ENCODE data around the gene TPBGL.

TPBGL gene

DNA sequence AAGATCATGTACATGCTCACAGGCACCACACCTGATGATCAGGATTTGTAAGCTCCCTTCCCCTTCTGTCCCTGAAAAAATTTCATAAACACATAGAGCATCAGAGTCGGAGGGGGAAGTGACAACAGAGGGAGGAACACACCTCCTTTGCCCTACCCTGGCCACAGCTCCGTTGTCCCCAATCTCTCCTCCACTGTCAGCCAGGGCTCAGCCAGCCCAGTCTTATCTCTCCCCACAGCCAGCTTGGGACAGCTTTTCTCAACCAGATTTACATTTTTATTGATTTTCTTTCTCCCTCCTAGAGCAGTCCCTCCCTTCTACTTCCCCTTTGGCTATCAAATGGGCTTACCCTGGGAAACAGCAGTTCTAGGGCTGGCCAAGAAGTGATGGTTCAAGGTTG is 32.1 kb upstream of the TPBGL start:
- Histone ChIP-seq H3K9me3 (ENCODE audit: insufficient read depth, low read length, severe bottlenecking) (no peaks in the 10 kb centered on the region), H3K27me3 (ENCODE audit: insufficient read depth, low read length, poor library complexity) (peaks cover 4% of the 10 kb centered on the region), H3K4me2 (ENCODE audit: insufficient read depth, low read length) (no peak overlapping the region), H3K27ac (ENCODE audit: low read length) (no peak overlapping the region), H2AFZ (ENCODE audit: low read depth, low read length) (no peak overlapping the region), H3K4me3 (ENCODE audit: low read depth in 1 of 2, low read length in 2 of 2) (no peak overlapping the region), H3K36me3 (ENCODE audit: insufficient read depth, low read length) (no peaks in the 10 kb centered on the region), H4K20me1 (ENCODE audit: insufficient read depth, low read length) (peaks cover 8% of the 10 kb centered on the region; the same call in 1 of the 2 replicates), H3K9ac (ENCODE audit: low read depth, low read length) (no peak overlapping the region), H3K4me1 (ENCODE audit: insufficient read depth, low read length) (no peaks in the 10 kb centered on the region), H3K79me2 (ENCODE audit: insufficient read depth, low read length) (no peaks in the 10 kb centered on the region)
- no peak for TF ChIP-seq EZH2 (IDR thresholded peaks at IDR 0.05; ENCODE audit: borderline replicate concordance, low read depth, low read length, severe bottlenecking)
- TF ChIP-seq, protein P1, sequence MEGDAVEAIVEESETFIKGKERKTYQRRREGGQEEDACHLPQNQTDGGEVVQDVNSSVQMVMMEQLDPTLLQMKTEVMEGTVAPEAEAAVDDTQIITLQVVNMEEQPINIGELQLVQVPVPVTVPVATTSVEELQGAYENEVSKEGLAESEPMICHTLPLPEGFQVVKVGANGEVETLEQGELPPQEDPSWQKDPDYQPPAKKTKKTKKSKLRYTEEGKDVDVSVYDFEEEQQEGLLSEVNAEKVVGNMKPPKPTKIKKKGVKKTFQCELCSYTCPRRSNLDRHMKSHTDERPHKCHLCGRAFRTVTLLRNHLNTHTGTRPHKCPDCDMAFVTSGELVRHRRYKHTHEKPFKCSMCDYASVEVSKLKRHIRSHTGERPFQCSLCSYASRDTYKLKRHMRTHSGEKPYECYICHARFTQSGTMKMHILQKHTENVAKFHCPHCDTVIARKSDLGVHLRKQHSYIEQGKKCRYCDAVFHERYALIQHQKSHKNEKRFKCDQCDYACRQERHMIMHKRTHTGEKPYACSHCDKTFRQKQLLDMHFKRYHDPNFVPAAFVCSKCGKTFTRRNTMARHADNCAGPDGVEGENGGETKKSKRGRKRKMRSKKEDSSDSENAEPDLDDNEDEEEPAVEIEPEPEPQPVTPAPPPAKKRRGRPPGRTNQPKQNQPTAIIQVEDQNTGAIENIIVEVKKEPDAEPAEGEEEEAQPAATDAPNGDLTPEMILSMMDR (IDR thresholded peaks at IDR 0.05; ENCODE audit: borderline replicate concordance, extremely low read depth, low read length, poor library complexity, severe bottlenecking): no peak
- DNase-seq: no peak
- no peak for ATAC-seq (ENCODE audit: insufficient read depth, low read depth)

DNA sequence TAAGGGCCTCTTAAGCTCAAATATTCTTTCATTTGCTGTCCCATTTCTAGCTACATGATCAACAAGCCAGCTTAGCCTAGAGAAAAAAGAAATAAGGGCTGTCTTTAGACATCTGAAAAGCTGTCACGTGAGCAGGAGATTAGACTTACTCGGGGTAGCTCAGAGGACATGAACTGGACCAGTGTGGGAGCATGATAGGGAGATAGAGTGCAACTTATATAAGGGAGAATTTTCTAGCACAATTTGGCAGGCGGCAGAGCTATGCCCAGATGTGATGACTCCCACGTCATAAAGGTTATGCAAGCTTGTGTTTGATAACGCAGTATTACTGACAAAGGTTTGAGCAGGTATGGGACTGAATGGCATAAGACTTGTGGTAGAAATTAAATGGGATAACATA is 28.2 kb upstream of the TPBGL start:
- H4K20me1 ChIP-seq (ENCODE audit: insufficient read depth, low read length): no peaks in the 10 kb centered on the region; the same call in 1 of the 2 replicates
- H3K79me2 ChIP-seq (ENCODE audit: insufficient read depth, low read length): no peaks in the 10 kb centered on the region
- H3K36me3 ChIP-seq (ENCODE audit: insufficient read depth, low read length): no peaks in the 10 kb centered on the region
- peaks cover 4% of the 10 kb centered on the region for H3K27me3 ChIP-seq (ENCODE audit: insufficient read depth, low read length, poor library complexity)
- no peak for DNase-seq
- H3K4me3 ChIP-seq (ENCODE audit: low read depth in 1 of 2, low read length in 2 of 2): no peak overlapping the region
- no peak for TF ChIP-seq EZH2 (IDR thresholded peaks at IDR 0.05; ENCODE audit: borderline replicate concordance, low read depth, low read length, severe bottlenecking)
- TF ChIP-seq, protein P1 (IDR thresholded peaks at IDR 0.05; ENCODE audit: borderline replicate concordance, extremely low read depth, low read length, poor library complexity, severe bottlenecking): no peak
- H3K4me1 ChIP-seq (ENCODE audit: insufficient read depth, low read length): no peaks in the 10 kb centered on the region
- ATAC-seq (ENCODE audit: insufficient read depth, low read depth): no peak
- H3K27ac ChIP-seq (ENCODE audit: low read length): no peak overlapping the region
- H2AFZ ChIP-seq (ENCODE audit: low read depth, low read length): no peak overlapping the region
- H3K9me3 ChIP-seq (ENCODE audit: insufficient read depth, low read length, severe bottlenecking): no peaks in the 10 kb centered on the region
- H3K4me2 ChIP-seq (ENCODE audit: insufficient read depth, low read length): no peak overlapping the region
- H3K9ac ChIP-seq (ENCODE audit: low read depth, low read length): no peak overlapping the region

DNA sequence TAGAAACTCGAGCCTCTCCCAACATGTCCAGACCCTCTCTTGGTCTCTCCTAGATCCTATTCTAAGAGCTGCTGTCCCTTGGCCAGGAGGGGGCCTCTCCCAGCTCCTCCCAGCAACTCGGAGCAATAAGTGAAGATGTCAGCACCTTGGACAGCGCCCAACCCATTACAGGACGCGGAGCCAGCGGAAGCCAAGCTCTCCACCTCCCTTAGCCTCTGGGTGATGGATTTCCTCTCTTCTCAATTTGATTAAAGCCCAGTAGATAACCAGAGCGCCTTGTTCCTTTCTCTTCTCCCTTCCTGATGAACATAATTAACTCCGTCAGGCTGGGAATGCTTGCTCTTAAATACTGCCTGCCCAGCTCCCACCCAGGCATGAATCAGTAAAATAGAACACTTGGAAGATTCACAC is 26.2 kb upstream of the TPBGL start:
- Histone ChIP-seq H3K4me1 (ENCODE audit: insufficient read depth, low read length) (no peaks in the 10 kb centered on the region), H3K36me3 (ENCODE audit: insufficient read depth, low read length) (no peaks in the 10 kb centered on the region), H4K20me1 (ENCODE audit: insufficient read depth, low read length) (no peaks in the 10 kb centered on the region), H3K27me3 (ENCODE audit: insufficient read depth, low read length, poor library complexity) (no peaks in the 10 kb centered on the region), H3K4me3 (ENCODE audit: low read depth in 1 of 2, low read length in 2 of 2) (no peak overlapping the region), H3K27ac (ENCODE audit: low read length) (no peak overlapping the region), H3K9me3 (ENCODE audit: insufficient read depth, low read length, severe bottlenecking) (no peaks in the 10 kb centered on the region), H3K4me2 (ENCODE audit: insufficient read depth, low read length) (no peak overlapping the region), H3K79me2 (ENCODE audit: insufficient read depth, low read length) (no peaks in the 10 kb centered on the region), H2AFZ (ENCODE audit: low read depth, low read length) (no peak overlapping the region), H3K9ac (ENCODE audit: low read depth, low read length) (no peak overlapping the region)
- no peak for TF ChIP-seq EZH2 (IDR thresholded peaks at IDR 0.05; ENCODE audit: borderline replicate concordance, low read depth, low read length, severe bottlenecking)
- TF ChIP-seq, protein P1 (IDR thresholded peaks at IDR 0.05; ENCODE audit: borderline replicate concordance, extremely low read depth, low read length, poor library complexity, severe bottlenecking): peak; percentile 69
- peak; percentile 100 for ATAC-seq (ENCODE audit: insufficient read depth, low read depth)
- peak; percentile 87 for DNase-seq

DNA sequence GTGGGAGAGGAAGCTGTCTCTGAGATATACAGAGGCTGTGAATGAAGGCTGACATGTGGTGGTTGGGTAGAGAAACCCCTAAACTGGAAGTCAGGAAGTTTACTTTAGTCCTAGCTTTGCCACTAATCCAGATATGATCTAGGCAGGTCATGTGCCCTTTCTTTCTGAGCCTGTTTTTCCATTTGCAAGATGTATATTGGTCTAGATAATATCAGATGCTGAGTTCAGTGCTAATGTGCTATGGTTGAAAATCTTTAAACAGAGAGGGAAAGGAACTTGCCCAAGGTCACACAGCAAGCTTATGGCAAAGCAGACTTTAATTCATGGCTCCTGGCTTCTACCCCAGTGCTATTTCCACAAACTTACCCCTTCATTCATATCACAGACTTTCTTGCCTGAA is 25.7 kb upstream of the TPBGL start:
- ATAC-seq (ENCODE audit: insufficient read depth, low read depth): no peak
- no peaks in the 10 kb centered on the region for H3K4me1 ChIP-seq (ENCODE audit: insufficient read depth, low read length)
- DNase-seq: no peak
- H4K20me1 ChIP-seq (ENCODE audit: insufficient read depth, low read length): no peaks in the 10 kb centered on the region
- TF ChIP-seq EZH2 (IDR thresholded peaks at IDR 0.05; ENCODE audit: borderline replicate concordance, low read depth, low read length, severe bottlenecking): no peak
- TF ChIP-seq, protein P1 (IDR thresholded peaks at IDR 0.05; ENCODE audit: borderline replicate concordance, extremely low read depth, low read length, poor library complexity, severe bottlenecking): no peak
- no peak overlapping the region for H3K4me2 ChIP-seq (ENCODE audit: insufficient read depth, low read length)
- no peak overlapping the region for H3K27ac ChIP-seq (ENCODE audit: low read length)
- H3K9ac ChIP-seq (ENCODE audit: low read depth, low read length): no peak overlapping the region
- no peaks in the 10 kb centered on the region for H3K79me2 ChIP-seq (ENCODE audit: insufficient read depth, low read length)
- H3K4me3 ChIP-seq (ENCODE audit: low read depth in 1 of 2, low read length in 2 of 2): no peak overlapping the region
- no peaks in the 10 kb centered on the region for H3K9me3 ChIP-seq (ENCODE audit: insufficient read depth, low read length, severe bottlenecking)
- H3K36me3 ChIP-seq (ENCODE audit: insufficient read depth, low read length): no peaks in the 10 kb centered on the region
- H2AFZ ChIP-seq (ENCODE audit: low read depth, low read length): no peak overlapping the region
- no peaks in the 10 kb centered on the region for H3K27me3 ChIP-seq (ENCODE audit: insufficient read depth, low read length, poor library complexity)

All from DND-41 (cell line).